ENCODE results near the gene NT5C3A.

NT5C3A gene

GRCh38 chr7:33073243-33073642 lies 10.7 kb upstream of the NT5C3A start:
- no peak for DNase-seq

GRCh38 chr7:33072471-33072870 lies 9.9 kb upstream of the NT5C3A start:
- no peak for DNase-seq

GRCh38 chr7:33070831-33071230 lies 8.3 kb upstream of the NT5C3A start:
- no peak for DNase-seq

- no peak for DNase-seq
Measured at GRCh38 chr7:33070277-33070676, 7.7 kb upstream of the NT5C3A start.

GRCh38 chr7:33067921-33068320 lies 5.3 kb upstream of the NT5C3A start:
- DNase-seq: no peak

GRCh38 chr7:33066771-33067170 lies 4.2 kb upstream of the NT5C3A start:
- no peak for DNase-seq

GRCh38 chr7:33065981-33066380 lies 3.4 kb upstream of the NT5C3A start:
- DNase-seq: no peak

GRCh38 chr7:33062782-33063443 lies 337 bp upstream of the NT5C3A start:
- DNase-seq: peak; percentile 93

- no peak for DNase-seq
Measured at GRCh38 chr7:33061282-33061937, 1.2 kb downstream of the NT5C3A start.

- no peak for DNase-seq
Measured at GRCh38 chr7:33059635-33060034, 2.9 kb downstream of the NT5C3A start.

GRCh38 chr7:33055158-33055557 lies 7.4 kb downstream of the NT5C3A start:
- no peak for DNase-seq

- no peak for DNase-seq
Measured at GRCh38 chr7:33054261-33054964, 8.2 kb downstream of the NT5C3A start.

- no peak for DNase-seq
Measured at GRCh38 chr7:33053721-33054120, 8.9 kb downstream of the NT5C3A start.

GRCh38 chr7:33050535-33051318 lies 11.8 kb downstream of the NT5C3A start:
- DNase-seq: peak; percentile 5

- DNase-seq: no peak
Measured at GRCh38 chr7:33048704-33049103, 13.9 kb downstream of the NT5C3A start.

- DNase-seq: no peak
Measured at GRCh38 chr7:33048257-33048656, 14.3 kb downstream of the NT5C3A start.

- DNase-seq: no peak
Measured at GRCh38 chr7:33044986-33045385, 17.6 kb downstream of the NT5C3A start.

GRCh38 chr7:33044401-33044718 lies 18.2 kb downstream of the NT5C3A start:
- DNase-seq: no peak

GRCh38 chr7:33043501-33044400 lies 18.8 kb downstream of the NT5C3A start:
- DNase-seq: no peak

- DNase-seq: no peak
Measured at GRCh38 chr7:33041631-33042428, 20.7 kb downstream of the NT5C3A start.

- DNase-seq: no peak
Measured at GRCh38 chr7:33040803-33041516, 21.6 kb downstream of the NT5C3A start.
